GM10266 (cell line): ENCODE measurements around the gene RANBP9.

Experiments
- DNase-seq: peaks from one replicate; pipeline ENCODE4 v3.0.0; 2012; ENCODE audit errors: extremely low spot score
- TF ChIP-seq, protein P1 (sequence below): IDR thresholded peaks from 2 replicates; pipeline ENCODE4 v1.5.1; 2012; ENCODE audit warnings: mild to moderate bottlenecking, low read depth; ENCODE audit not compliant: control insufficient read depth, insufficient read depth; ENCODE audit errors: missing control alignments

The RANBP9 gene

GRCh38 chr6:13673825-13674444, 37.7 kb downstream of the RANBP9 start:
- TF ChIP-seq, protein P1, sequence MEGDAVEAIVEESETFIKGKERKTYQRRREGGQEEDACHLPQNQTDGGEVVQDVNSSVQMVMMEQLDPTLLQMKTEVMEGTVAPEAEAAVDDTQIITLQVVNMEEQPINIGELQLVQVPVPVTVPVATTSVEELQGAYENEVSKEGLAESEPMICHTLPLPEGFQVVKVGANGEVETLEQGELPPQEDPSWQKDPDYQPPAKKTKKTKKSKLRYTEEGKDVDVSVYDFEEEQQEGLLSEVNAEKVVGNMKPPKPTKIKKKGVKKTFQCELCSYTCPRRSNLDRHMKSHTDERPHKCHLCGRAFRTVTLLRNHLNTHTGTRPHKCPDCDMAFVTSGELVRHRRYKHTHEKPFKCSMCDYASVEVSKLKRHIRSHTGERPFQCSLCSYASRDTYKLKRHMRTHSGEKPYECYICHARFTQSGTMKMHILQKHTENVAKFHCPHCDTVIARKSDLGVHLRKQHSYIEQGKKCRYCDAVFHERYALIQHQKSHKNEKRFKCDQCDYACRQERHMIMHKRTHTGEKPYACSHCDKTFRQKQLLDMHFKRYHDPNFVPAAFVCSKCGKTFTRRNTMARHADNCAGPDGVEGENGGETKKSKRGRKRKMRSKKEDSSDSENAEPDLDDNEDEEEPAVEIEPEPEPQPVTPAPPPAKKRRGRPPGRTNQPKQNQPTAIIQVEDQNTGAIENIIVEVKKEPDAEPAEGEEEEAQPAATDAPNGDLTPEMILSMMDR: no peak
- DNase-seq: no peak

DNA sequence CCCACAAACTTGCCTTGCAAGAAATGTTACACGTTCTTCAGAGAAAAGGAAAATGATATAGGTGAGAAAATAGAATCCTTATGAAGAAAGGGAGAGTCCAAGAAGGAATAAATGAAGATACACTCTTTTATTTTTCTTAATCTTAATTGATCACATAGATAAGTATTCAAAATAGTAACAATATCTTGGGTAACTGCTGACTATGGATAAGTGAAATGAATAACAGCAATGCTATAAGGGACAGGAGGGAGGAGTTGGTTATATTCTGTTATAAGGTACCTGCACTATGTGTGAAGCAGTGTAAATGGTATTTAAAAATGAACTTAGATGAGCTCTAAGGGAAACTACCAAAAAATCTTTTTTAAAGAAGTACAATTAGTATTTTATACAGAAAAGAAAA, 38.3 kb downstream of the RANBP9 start:
- TF ChIP-seq, protein P1: no peak

DNA sequence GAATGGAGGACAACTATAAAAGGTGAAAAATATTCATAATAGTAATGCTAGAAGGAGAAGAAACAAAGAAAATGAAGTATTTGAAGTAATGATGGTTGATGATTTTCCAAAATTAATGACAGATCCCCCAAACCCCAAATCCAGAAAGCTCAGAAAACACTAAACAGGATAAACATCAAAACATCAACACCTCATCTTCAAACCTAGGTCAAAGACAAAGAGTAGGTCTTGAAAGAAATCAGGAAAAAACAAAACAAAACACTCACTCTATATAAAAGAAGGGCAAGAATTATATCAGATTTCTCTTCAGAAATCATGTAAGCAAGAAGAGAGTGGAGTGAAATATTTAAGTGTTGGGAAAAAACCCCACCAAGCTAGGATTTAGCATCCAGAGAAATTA, 38.7 kb downstream of the RANBP9 start:
- no peak for DNase-seq
- TF ChIP-seq, protein P1: no peak

More for the DNA sequence above, 38.3 kb downstream of the RANBP9 start:
- no peak for DNase-seq

- DNase-seq: no peak
Observed at GRCh38 chr6:13671548-13672127, 40.0 kb downstream of the RANBP9 start.

GRCh38 chr6:13669476-13669875, 42.2 kb downstream of the RANBP9 start:
- TF ChIP-seq, protein P1: no peak
- no peak for DNase-seq

More at GRCh38 chr6:13671548-13672127, 40.0 kb downstream of the RANBP9 start:
- TF ChIP-seq, protein P1: no peak

DNA sequence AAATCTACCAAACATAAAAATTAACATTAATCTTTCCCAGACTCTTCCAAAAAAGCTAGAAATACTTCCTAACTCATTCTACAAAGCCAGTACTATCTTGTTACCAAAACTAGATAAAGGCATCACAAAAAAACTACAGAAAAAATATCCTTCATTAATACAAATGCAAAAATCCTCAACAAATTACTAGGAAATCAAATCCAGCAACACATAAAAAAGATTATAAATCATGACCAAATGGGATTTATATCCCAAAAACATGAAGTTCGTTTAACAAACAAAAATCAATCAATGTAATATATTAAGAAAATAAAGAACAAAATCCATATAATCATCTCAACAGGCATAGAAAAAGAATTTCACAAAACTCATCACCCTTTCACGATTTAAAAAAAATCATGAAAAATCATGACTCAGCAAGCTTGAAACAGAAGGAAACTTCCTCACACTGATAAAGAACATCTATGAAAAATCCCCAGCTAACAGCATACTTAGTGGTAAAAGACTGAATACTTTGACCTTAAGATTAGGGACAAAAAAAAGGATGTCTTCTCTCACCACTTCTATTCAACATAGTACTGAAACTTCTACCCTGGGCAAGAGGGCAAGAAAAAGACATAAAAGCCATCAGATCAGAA, 43.2 kb downstream of the RANBP9 start:
- DNase-seq: no peak
- TF ChIP-seq, protein P1: no peak

GRCh38 chr6:13667655-13668054, 44.0 kb downstream of the RANBP9 start:
- DNase-seq: no peak
- TF ChIP-seq, protein P1: no peak
